Measurements from ENCODE around the gene OR13J1. TPM values are rescaled to one million over a fixed set of nuclear protein-coding genes. Genes with fewer than 3 reads are reported as not detected.

OR13J1 gene
- total RNA-seq, 4 donors from 2014 or later: not detected

DNA sequence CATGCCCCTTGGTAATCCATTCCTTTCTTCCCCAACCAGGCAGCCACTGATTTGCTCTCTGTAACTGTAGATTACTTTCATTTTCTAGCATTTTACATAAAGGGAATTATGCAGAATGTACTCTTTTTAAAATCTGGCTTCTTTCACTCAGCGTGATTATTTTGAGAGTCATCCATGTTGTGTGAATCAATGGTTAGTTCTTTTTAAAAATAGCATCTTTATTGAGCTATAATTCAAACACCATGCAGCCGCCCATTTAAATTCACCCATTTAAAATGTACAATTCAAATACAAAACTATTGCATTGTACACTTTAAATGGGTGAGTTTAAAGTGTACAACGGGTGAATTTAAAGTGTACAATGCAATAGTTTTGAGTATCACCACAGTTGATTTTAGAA is 2.3 kb upstream of the OR13J1 start:
- no peak overlapping the region for H3K4me3 ChIP-seq
- 48 to 62% methylated on average over 3 of the region's 3 CpGs for WGBS, 2 donors
- no peak for DNase-seq (ENCODE audit: low spot score in 2 of 2)
- peaks cover 0 to 9% (median 2%) of the 10 kb centered on the region in 4 donors for H3K9me3 ChIP-seq
- H3K27ac ChIP-seq: no peak overlapping the region
- no peaks in the 10 kb centered on the region for H3K27me3 ChIP-seq
- no peaks in the 10 kb centered on the region for H3K4me1 ChIP-seq
- H3K36me3 ChIP-seq: no peaks in the 10 kb centered on the region
- TF ChIP-seq POLR2A (IDR thresholded peaks at IDR 0.05) (no peak), EP300 (IDR thresholded peaks at IDR 0.05) (no peak)
- TF ChIP-seq, protein P1, sequence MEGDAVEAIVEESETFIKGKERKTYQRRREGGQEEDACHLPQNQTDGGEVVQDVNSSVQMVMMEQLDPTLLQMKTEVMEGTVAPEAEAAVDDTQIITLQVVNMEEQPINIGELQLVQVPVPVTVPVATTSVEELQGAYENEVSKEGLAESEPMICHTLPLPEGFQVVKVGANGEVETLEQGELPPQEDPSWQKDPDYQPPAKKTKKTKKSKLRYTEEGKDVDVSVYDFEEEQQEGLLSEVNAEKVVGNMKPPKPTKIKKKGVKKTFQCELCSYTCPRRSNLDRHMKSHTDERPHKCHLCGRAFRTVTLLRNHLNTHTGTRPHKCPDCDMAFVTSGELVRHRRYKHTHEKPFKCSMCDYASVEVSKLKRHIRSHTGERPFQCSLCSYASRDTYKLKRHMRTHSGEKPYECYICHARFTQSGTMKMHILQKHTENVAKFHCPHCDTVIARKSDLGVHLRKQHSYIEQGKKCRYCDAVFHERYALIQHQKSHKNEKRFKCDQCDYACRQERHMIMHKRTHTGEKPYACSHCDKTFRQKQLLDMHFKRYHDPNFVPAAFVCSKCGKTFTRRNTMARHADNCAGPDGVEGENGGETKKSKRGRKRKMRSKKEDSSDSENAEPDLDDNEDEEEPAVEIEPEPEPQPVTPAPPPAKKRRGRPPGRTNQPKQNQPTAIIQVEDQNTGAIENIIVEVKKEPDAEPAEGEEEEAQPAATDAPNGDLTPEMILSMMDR (IDR thresholded peaks at IDR 0.05): no peak

DNA sequence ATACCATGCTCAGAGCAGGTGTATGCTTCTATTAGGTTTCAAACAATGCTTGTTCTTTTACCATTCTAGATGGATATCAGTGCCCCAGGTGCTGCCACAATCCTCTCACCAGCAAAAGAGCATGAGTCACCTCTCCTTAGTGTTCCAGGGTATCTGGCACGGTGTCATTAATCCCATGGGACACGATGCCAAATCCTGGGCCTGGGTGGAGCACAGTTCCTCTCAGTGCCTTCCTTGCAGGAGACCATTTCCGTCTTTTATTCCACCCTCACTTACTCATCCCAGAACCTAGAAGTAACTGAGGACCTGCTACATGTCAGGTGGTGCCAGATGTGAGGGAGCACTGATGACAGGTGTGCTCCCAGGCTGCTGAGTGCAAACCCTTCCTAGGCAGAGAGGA is 1.3 kb upstream of the OR13J1 start:
- TF ChIP-seq EP300 (IDR thresholded peaks at IDR 0.05) (no peak), POLR2A (IDR thresholded peaks at IDR 0.05) (no peak)
- TF ChIP-seq, protein P1 (IDR thresholded peaks at IDR 0.05): no peak
- Histone ChIP-seq H3K4me3 (no peak overlapping the region), H3K4me1 (no peaks in the 10 kb centered on the region), H3K27ac (no peak overlapping the region), H3K9me3 (peaks cover 0 to 5% (median 0%) of the 10 kb centered on the region in 4 donors), H3K36me3 (no peaks in the 10 kb centered on the region), H3K27me3 (no peaks in the 10 kb centered on the region)
- no peak for DNase-seq (ENCODE audit: low spot score in 2 of 2)
- WGBS, 2 donors: 70 to 90% methylated on average over 2 to 3 of the region's 3 CpGs

DNA sequence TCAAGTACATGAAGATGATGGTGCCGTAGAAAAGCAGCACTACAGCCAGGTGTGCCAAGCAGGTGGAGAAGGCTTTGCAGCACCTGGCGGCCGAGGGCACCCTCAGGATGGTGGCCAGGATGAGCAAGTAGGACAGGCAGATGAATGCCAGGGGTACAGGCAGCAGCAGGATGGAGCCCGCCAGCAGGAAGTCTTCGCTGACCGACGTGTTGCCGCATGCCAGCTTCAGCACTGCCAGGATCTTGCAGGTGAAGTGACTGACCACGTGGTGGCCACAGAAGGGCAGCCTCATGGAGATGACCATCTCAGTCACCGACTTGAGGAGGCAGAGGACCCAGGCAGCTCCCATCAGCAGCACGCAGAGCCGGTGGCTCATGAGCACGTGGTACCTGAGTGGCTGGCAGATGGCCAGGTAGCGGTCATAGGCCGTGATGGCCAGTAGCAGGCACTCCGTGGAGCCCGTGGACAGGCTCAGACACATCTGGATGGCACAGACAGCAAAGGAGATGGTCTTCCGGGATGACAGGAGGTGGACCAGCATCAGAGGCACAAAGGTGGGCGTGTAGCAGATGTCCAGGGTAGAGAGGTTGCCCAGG is 482 bp downstream of the OR13J1 start:
- Histone ChIP-seq H3K4me1 (no peaks in the 10 kb centered on the region), H3K4me3 (no peak overlapping the region), H3K27ac (no peak overlapping the region), H3K36me3 (no peaks in the 10 kb centered on the region), H3K9me3 (no peaks in the 10 kb centered on the region), H3K27me3 (no peaks in the 10 kb centered on the region)
- 82 to 90% methylated on average over 18 to 19 of the region's 19 CpGs for WGBS, 2 donors
- DNase-seq (ENCODE audit: low spot score in 2 of 2): no peak
- TF ChIP-seq POLR2A (IDR thresholded peaks at IDR 0.05): no peak
- TF ChIP-seq, protein P1 (IDR thresholded peaks at IDR 0.05): no peak
- TF ChIP-seq EP300 (IDR thresholded peaks at IDR 0.05): no peak

DNA sequence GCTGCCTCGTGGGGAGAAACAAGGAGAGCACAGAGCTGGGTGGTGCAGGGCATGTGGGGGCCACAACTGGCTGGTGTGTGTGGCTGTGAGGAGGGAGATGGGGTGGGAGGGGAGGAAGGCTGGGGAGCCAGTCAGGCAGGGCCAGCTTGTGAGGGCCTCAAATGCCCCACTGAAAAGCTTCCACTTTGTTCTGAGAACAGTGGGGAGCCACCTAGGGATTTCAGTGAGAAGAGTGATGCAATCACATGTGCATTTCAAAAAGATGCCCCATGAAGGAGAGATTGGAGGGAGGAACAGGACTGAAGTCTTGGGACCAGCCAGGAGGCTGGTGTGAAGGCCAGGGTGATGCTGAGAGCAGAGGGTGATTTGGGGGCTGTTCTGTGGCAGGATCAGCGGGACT is 1.3 kb downstream of the OR13J1 start:
- Histone ChIP-seq H3K27me3 (no peaks in the 10 kb centered on the region), H3K9me3 (no peaks in the 10 kb centered on the region), H3K4me3 (no peak overlapping the region), H3K4me1 (no peaks in the 10 kb centered on the region), H3K36me3 (no peaks in the 10 kb centered on the region), H3K27ac (no peak overlapping the region)
- 65 to 74% methylated on average over 2 of the region's 2 CpGs for WGBS, 2 donors
- no peak for TF ChIP-seq EP300 (IDR thresholded peaks at IDR 0.05)
- TF ChIP-seq POLR2A (IDR thresholded peaks at IDR 0.05): no peak
- TF ChIP-seq, protein P1 (IDR thresholded peaks at IDR 0.05): no peak
- no peak for DNase-seq (ENCODE audit: low spot score in 2 of 2)

DNA sequence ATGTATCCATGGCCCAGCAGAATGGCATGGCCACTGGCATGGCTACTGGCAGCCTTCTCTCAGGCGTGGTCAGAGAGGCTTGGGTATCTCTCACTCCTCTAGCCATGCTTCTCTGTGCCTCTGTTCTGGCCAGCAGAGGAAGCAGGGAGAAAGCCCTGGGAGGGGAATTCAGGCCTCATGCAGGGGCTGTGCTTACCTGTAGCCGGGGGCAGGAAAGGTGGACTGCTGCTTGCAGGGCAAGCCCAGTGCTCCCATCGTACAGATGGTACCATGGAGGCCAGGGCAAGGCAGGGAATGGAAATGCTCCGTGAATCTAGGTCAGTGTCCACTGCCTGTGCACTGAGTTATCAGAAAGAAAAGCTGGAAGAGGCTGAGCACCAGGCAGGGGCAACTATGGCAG is 2.7 kb downstream of the OR13J1 start:
- 96 to 97% methylated on average over 4 of the region's 4 CpGs for WGBS, 2 donors
- TF ChIP-seq EP300 (IDR thresholded peaks at IDR 0.05) (no peak), POLR2A (IDR thresholded peaks at IDR 0.05) (no peak)
- TF ChIP-seq, protein P1 (IDR thresholded peaks at IDR 0.05): no peak

More for the DNA sequence above, 2.7 kb downstream of the OR13J1 start:
- no peak overlapping the region for H3K27ac ChIP-seq
- no peaks in the 10 kb centered on the region for H3K36me3 ChIP-seq
- no peaks in the 10 kb centered on the region for H3K4me1 ChIP-seq
- no peak overlapping the region for H3K4me3 ChIP-seq
- no peak for DNase-seq (ENCODE audit: low spot score in 2 of 2)
- H3K9me3 ChIP-seq: no peaks in the 10 kb centered on the region
- H3K27me3 ChIP-seq: no peaks in the 10 kb centered on the region
